ENCODE results near the gene ATP8A2.
A peak's percentile ranks its signal among the peaks of the same experiment; 100 is the strongest.
"Not testable (repeated sequence)": the region's sequence is repeated elsewhere in the genome, so short reads cannot be mapped to it uniquely, and the experiment has no call there.

ATP8A2 gene

GRCh38 chr13:26072335-26072734, 700.6 kb downstream of the ATP8A2 start:
- TF ChIP-seq, protein P1, sequence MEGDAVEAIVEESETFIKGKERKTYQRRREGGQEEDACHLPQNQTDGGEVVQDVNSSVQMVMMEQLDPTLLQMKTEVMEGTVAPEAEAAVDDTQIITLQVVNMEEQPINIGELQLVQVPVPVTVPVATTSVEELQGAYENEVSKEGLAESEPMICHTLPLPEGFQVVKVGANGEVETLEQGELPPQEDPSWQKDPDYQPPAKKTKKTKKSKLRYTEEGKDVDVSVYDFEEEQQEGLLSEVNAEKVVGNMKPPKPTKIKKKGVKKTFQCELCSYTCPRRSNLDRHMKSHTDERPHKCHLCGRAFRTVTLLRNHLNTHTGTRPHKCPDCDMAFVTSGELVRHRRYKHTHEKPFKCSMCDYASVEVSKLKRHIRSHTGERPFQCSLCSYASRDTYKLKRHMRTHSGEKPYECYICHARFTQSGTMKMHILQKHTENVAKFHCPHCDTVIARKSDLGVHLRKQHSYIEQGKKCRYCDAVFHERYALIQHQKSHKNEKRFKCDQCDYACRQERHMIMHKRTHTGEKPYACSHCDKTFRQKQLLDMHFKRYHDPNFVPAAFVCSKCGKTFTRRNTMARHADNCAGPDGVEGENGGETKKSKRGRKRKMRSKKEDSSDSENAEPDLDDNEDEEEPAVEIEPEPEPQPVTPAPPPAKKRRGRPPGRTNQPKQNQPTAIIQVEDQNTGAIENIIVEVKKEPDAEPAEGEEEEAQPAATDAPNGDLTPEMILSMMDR (IDR thresholded peaks at IDR 0.05): peak in 1 of 2 experiments; percentile 31
- DNase-seq; intact Hi-C loops (cut with DNase I; ENCODE audit: low total_unique reads): not testable (repeated sequence)

DNA sequence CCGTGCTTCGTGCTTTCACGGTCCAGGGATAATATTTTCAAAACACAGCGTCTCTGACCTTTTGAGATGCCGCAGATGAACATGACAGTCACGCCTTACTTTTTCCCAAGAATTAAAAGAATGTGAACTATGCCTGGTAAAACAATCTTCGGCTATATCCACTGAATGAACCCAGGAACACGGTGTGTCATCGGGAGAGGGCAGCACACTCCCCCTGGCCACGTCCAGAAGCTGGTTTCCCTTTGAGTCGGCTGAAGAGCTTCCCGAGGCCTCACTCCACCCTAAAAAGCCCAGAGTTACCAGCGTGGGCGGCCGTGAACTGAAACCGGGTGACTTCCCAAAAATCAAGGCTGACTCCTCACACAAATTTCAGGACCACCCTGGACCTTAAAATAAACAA, 702.9 kb downstream of the ATP8A2 start:
- Histone ChIP-seq H3K4me3 (no peak overlapping the region), H3K9me3 (no peaks in the 10 kb centered on the region), H3K27me3 (peaks cover 0 to 8% of the 10 kb centered on the region in 2 donors), H3K4me1 (no peaks in the 10 kb centered on the region), H3K27ac (no peak overlapping the region), H3K36me3 (no peaks in the 10 kb centered on the region)
- intact Hi-C loops (cut with DNase I; ENCODE audit: low total_unique reads): no loop called here
- TF ChIP-seq, protein P1 (IDR thresholded peaks at IDR 0.05): no peak
- no peak for DNase-seq

More at GRCh38 chr13:26072335-26072734, 700.6 kb downstream of the ATP8A2 start:
- H3K36me3 ChIP-seq, H3K27ac ChIP-seq, H3K4me1 ChIP-seq, H3K9me3 ChIP-seq, H3K27me3 ChIP-seq, H3K4me3 ChIP-seq: not testable (repeated sequence)

All from tibial artery (tissue), 4 donors.